MM.1S (cell line): Measurements from ENCODE around the gene RTN4.

Source experiments
- DNase-seq: peaks from one replicate; pipeline ENCODE4 v3.0.0-alpha.2; 2015
- H2AFZ ChIP-seq: fragments of 300-600 bp; sonication (generic); 2 replicates; pipeline ENCODE4 v1.6.0; 2016; ENCODE audit warnings: antibody characterized with exemption, low read length
- H3F3A ChIP-seq: fragments of 300-600 bp; sonication (generic); 2 replicates; pipeline ENCODE4 v1.6.1; 2016; ENCODE audit warnings: mild to moderate bottlenecking, antibody characterized with exemption, low read length, moderate library complexity, mixed read lengths; ENCODE audit not compliant: insufficient read depth
- H3K27ac ChIP-seq: fragments of 300-600 bp; sonication (generic); 2 replicates; pipeline ENCODE4 v1.5.1; 2016; ENCODE audit warnings: mild to moderate bottlenecking, low read length
- H3K27me3 ChIP-seq: fragments of 300-600 bp; sonication (generic); replicated peaks from 2 replicates; pipeline ENCODE4 v1.6.0; 2016; ENCODE audit warnings: low read length; ENCODE audit not compliant: insufficient read depth
- H3K36me3 ChIP-seq: fragments of 300-600 bp; sonication (generic); replicated peaks from 2 replicates; pipeline ENCODE4 v1.6.1; 2016; ENCODE audit warnings: mild to moderate bottlenecking, low read length, mixed read lengths; ENCODE audit not compliant: insufficient read depth
- H3K4me1 ChIP-seq: fragments of 300-600 bp; sonication (generic); 2 replicates; pipeline ENCODE4 v1.6.1; 2016; ENCODE audit warnings: low read length, mixed read lengths
- H3K4me2 ChIP-seq: fragments of 300-600 bp; sonication (generic); 2 replicates; pipeline ENCODE4 v1.6.0; 2016; ENCODE audit warnings: low read depth, low read length
- H3K4me3 ChIP-seq: fragments of 300-600 bp; sonication (generic); 2 replicates; pipeline ENCODE4 v1.5.1; 2016; ENCODE audit warnings: low read length, mixed read lengths
- H3K79me2 ChIP-seq: fragments of 300-600 bp; sonication (generic); 2 replicates; pipeline ENCODE4 v1.6.1; 2016; ENCODE audit warnings: mixed run types, low read length, mixed read lengths
- H3K9ac ChIP-seq: fragments of 300-600 bp; sonication (generic); 2 replicates; pipeline ENCODE4 v1.6.1; 2016; ENCODE audit warnings: low read length, mixed read lengths
- H3K9me2 ChIP-seq: fragments of 300-600 bp; sonication (generic); replicated peaks from 2 replicates; pipeline ENCODE4 v1.6.1; 2016; ENCODE audit warnings: mild to moderate bottlenecking, low read length, mixed read lengths; ENCODE audit not compliant: insufficient read depth
- H3K9me3 ChIP-seq: fragments of 300-600 bp; sonication (generic); replicated peaks from 2 replicates; pipeline ENCODE4 v1.6.1; 2016; ENCODE audit warnings: mild to moderate bottlenecking, low read length, mixed read lengths; ENCODE audit not compliant: insufficient read depth
- H4K20me1 ChIP-seq: fragments of 300-600 bp; sonication (generic); 2 replicates; pipeline ENCODE4 v1.6.1; 2016; ENCODE audit warnings: mild to moderate bottlenecking, low read length, moderate library complexity, mixed read lengths; ENCODE audit not compliant: insufficient read depth
- CTCF ChIP-seq: fragments of 300-600 bp; sonication (generic); IDR thresholded peaks from 2 replicates; pipeline ENCODE4 v1.5.1; 2016; ENCODE audit warnings: antibody characterized with exemption, low read length, mixed read lengths
- EZH2 ChIP-seq: fragments of 300-600 bp; sonication (generic); optimal IDR thresholded peaks from 2 replicates; pipeline ENCODE3; 2017; ENCODE audit warnings: low read depth, mild to moderate bottlenecking, antibody characterized with exemption, low read length, mixed read lengths
- EZH2phosphoT487 ChIP-seq: fragments of 300-600 bp; sonication (generic); IDR thresholded peaks from 2 replicates; pipeline ENCODE4 v1.6.1; 2018; ENCODE audit warnings: antibody characterized with exemption, low read length

The RTN4 gene

GRCh38 chr2:54960164-54960563 is 90.1 kb downstream of the RTN4 start:
- Histone ChIP-seq H4K20me1 (no peaks in the 10 kb centered on the region), H2AFZ (no peak overlapping the region), H3K27me3 (no peaks in the 10 kb centered on the region), H3K4me2 (no peak overlapping the region), H3K27ac (no peak overlapping the region), H3K9me2 (no peaks in the 10 kb centered on the region), H3K79me2 (no peaks in the 10 kb centered on the region), H3K4me3 (no peak overlapping the region), H3F3A (no peaks in the 10 kb centered on the region), H3K9me3 (no peaks in the 10 kb centered on the region), H3K36me3 (no peaks in the 10 kb centered on the region), H3K9ac (no peak overlapping the region), H3K4me1 (no peaks in the 10 kb centered on the region)
- DNase-seq, result no peak
- TF ChIP-seq EZH2phosphoT487, result no peak
- no peak for TF ChIP-seq EZH2
- TF ChIP-seq CTCF, result no peak

- H4K20me1 ChIP-seq, result no peaks in the 10 kb centered on the region
- no peaks in the 10 kb centered on the region for H3K4me1 ChIP-seq
- no peak overlapping the region for H3K27ac ChIP-seq
- no peak overlapping the region for H3K9ac ChIP-seq
- H3K4me3 ChIP-seq, result no peak overlapping the region
- H3K27me3 ChIP-seq, result no peaks in the 10 kb centered on the region
- no peak overlapping the region for H3K4me2 ChIP-seq
- H3F3A ChIP-seq, result no peaks in the 10 kb centered on the region
- no peak overlapping the region for H2AFZ ChIP-seq
- H3K79me2 ChIP-seq, result no peaks in the 10 kb centered on the region
- DNase-seq, result no peak
- no peak for TF ChIP-seq CTCF
- no peaks in the 10 kb centered on the region for H3K9me2 ChIP-seq
- H3K9me3 ChIP-seq, result no peaks in the 10 kb centered on the region
- H3K36me3 ChIP-seq, result no peaks in the 10 kb centered on the region
Observed at GRCh38 chr2:54958717-54959371, 91.4 kb downstream of the RTN4 start.

- no peaks in the 10 kb centered on the region for H3K9me3 ChIP-seq
- no peak overlapping the region for H3K9ac ChIP-seq
- no peaks in the 10 kb centered on the region for H3K36me3 ChIP-seq
- no peaks in the 10 kb centered on the region for H3K27me3 ChIP-seq
- H3K4me1 ChIP-seq, result no peaks in the 10 kb centered on the region
- TF ChIP-seq EZH2, result no peak
- TF ChIP-seq EZH2phosphoT487, result no peak
- no peak for TF ChIP-seq CTCF
- H3K9me2 ChIP-seq, result no peaks in the 10 kb centered on the region
- no peaks in the 10 kb centered on the region for H4K20me1 ChIP-seq
- H3K79me2 ChIP-seq, result no peaks in the 10 kb centered on the region
- no peak overlapping the region for H3K4me2 ChIP-seq
- no peaks in the 10 kb centered on the region for H3F3A ChIP-seq
- no peak overlapping the region for H2AFZ ChIP-seq
- no peak for DNase-seq
- H3K27ac ChIP-seq, result no peak overlapping the region
- no peak overlapping the region for H3K4me3 ChIP-seq
Observed at GRCh38 chr2:54957321-54957999, 92.8 kb downstream of the RTN4 start.
